HS-27A (cell line): Measurements from ENCODE around the gene ZNF783.
"Not testable (repeated sequence)": the region's sequence is repeated elsewhere in the genome, so short reads cannot be mapped to it uniquely, and the experiment has no call there.

ENCODE experiments used
- DNase-seq: peaks from one replicate; pipeline ENCODE4 v3.0.0-alpha.2; 2012; ENCODE audit warnings: low read depth, missing footprints

ZNF783 gene

GRCh38 chr7:149300620-149301285 is 38.8 kb downstream of the ZNF783 start:
- DNase-seq: no peak

GRCh38 chr7:149302222-149302621 is 40.2 kb downstream of the ZNF783 start:
- no peak for DNase-seq

DNA sequence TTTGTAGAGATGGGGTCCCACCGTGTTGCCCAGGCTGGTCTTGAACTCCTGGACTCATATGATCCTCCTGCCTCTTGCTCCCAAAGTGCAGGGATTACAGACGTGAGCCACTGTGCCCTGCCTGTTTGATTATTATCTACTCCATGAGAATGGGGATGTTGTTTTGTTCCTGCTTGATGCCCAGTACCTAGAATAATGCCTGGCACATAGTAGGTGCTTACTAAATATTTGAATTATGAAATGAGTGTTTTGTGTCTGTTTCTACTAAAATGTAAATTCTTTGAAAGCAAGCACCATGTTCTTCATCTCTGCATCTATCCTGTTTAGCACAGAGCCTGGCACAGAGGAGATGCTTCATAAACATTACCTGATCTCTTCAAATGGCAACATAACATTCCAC is 40.9 kb downstream of the ZNF783 start:
- no peak for DNase-seq

DNA sequence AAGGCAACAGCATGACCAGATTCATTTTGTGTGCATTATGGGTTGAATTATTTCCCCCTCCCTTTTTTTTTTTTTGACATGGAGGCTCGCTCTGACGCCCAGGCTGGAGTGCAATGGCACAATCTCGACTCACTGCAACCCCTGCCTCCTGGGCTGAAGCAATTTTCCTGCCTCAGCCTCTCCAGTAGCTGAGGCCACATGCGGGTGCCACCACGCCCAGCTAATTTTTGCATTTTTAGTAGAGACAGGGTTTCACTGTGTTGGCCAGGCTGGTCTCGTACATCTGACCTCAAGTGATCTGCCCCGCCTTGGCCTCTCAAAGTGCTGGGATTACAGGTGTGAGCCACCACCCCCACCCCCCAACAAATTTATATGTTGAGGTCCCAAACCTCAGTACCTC is 42.0 kb downstream of the ZNF783 start:
- DNase-seq: no peak

- DNase-seq: no peak
Observed at GRCh38 chr7:149306854-149307253, 44.9 kb downstream of the ZNF783 start.

DNA sequence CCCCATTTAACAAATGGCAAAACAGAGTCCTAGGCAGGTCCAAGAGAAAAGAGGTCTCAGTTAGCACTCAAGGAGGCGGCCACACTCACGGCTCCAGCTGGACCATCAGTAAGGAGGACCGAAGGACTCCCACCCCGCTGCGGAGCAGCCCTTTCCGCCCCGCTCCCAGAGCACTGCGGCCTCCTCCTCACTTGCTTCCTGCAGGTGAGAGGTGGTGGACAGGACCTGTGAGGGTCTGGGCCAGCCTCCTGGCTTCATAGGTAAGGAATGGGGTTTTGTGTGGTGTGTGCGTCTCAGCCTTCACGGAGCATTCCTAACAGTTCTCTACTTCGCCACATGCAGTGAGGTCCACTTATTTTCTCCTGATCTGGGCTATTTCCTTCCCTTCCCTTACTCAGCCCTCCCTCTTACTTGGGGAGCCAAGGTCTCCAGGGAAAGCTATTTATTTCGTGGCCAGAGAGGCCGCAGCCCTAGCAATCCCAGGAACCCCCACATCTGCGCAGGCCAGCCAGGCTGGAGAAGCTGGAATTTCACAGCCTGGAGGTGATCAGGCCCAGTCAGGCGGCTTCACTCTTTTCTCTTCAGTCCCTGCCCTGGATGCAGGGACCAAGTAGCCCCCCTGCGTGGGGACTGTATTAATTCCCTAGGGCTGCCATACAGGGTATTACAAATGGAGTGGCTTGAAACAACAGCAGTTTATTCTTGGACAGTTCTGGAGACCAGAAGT is 45.9 kb downstream of the ZNF783 start:
- DNase-seq: no peak

- peak; percentile 53 for DNase-seq
Observed at GRCh38 chr7:149310113-149310836, 48.3 kb downstream of the ZNF783 start.

DNA sequence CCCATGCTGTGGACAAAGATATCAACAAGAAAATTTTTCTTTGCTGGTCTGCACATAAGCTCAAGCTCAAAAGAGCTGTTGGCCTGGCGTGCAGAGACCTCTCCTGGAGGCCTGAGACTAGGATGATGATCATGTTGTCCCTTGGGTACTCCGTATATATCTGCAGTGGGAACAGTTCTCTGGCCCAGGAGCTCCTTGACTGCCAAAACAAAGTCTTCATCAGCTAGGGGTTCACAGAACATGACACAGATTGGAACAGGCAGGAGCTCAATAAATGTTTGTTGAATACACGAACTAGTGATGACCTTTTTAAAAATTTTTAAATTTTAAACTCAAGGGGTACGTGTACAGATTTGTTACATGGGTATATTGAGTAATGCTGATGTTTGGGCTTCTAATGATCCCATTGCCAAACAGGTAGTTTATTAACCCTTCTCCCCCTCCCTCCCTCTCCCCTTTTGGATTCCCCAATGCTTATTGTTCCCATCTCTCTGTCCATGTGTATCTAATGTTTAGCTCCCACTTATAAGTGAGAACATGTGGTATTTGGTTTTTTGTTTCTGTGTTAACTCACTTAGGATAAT is 49.1 kb downstream of the ZNF783 start:
- no peak for DNase-seq

- no peak for DNase-seq
Observed at GRCh38 chr7:149313981-149314380, 52.0 kb downstream of the ZNF783 start.

DNA sequence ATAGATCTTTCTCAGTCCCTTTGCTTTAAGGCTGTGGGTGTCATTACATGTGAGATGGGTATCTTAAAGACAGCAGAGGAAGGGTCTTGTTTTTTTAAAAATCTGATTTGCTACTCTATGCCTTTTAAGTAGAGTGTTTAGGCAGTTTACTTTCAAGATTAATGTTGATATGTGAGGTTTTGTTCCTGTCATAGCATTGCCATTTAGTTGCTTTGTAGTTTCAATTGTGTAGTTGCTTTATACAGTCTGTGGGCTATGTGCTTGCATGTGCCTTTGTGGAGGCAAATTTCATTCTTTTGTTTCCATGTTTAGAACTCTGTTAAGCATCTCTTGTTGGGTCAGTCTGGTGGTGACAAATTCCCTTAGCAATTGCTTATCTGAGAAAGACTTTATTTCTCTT is 54.6 kb downstream of the ZNF783 start:
- DNase-seq: no peak

DNA sequence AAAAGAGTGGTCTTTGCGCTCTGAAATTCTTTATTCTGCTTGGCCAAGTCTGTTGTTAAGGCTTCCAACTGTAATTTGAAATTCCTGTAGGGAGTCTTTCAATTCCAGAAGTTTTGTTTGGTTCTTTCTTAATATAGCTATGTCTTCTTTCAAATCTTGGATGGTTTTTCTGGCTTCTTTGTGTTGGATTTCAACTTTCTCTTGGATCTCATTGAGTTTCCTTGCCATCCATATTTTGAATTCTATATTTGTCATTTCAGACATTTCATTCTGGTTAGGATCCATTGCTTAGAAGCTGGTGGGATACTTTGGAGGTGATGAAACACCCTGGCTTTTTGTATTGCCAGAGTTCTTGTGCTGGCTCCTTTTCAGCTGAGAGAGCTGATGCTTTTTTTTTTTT is 55.5 kb downstream of the ZNF783 start:
- DNase-seq: no peak

DNA sequence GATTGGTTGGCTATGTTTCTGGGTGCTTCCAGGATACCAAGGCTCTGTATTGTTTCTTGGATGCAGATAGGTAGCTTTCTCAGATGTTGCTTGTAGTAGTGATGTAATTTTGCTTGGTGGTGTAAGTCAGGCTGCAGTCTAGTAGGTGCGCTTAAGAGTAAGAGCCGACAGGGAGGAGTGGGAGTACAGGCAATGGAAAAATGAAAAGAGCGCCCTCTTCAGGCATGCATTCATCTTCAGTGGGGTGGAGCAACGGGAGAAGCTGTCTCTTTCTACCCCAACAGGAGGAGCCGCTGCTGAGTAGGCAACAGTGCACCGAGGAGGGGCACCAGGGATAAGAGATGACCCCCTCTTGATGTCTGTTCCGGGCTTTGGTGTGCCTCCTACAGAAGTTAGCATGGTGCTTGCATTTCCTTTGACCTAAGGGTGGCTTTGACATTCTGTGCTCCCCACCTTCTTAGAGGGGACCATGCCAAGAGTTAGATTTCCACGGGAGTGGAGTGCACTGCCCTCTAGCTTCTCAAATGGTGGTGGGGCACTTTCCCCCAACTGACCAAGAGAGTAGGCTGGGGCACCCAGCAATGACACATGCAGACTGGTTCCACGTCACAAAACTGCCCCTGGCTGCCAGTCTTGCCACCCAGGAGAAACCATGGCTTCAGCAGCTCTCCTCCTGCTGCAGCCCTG is 56.1 kb downstream of the ZNF783 start:
- DNase-seq: no peak

GRCh38 chr7:149319376-149319775 is 57.4 kb downstream of the ZNF783 start:
- DNase-seq: no peak

DNA sequence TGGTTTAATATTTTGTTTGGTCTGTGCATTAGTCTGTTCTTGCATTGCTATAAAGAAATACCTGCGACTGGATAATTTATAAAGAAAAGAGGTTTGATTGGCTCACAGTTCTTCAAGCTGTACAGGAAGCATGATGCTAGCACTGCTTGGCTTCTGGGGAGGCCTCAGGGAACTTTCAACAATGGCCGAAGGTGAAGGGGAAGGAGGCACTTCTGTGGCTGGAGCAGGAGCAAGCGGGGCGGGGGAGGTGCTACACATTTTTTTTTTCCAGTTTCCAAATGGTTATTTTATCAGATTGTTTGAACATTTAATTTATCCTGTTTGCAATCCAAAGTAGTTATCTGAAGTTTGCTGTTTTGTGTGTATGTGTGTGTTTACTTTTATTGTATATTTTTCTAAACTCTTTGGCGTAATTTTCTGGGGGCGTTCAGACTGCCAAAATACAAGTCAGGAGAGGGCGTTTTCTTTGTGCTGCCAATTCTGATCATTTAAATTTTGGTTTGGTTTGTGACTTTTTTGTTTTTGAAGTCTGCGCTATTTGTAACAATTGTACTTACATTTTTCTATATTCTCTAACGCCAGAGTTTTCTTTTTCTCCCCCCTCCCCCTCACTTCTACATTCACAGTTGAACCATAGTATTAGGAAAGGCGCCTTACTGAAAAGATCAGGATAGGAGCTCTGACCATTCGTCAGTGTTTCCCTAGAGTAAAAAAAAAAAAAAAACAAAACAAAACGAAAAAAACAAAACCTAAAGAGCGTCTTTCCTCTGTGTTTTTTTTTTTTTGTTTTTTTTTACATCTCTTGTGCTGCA is 58.5 kb downstream of the ZNF783 start:
- DNase-seq: no peak

DNA sequence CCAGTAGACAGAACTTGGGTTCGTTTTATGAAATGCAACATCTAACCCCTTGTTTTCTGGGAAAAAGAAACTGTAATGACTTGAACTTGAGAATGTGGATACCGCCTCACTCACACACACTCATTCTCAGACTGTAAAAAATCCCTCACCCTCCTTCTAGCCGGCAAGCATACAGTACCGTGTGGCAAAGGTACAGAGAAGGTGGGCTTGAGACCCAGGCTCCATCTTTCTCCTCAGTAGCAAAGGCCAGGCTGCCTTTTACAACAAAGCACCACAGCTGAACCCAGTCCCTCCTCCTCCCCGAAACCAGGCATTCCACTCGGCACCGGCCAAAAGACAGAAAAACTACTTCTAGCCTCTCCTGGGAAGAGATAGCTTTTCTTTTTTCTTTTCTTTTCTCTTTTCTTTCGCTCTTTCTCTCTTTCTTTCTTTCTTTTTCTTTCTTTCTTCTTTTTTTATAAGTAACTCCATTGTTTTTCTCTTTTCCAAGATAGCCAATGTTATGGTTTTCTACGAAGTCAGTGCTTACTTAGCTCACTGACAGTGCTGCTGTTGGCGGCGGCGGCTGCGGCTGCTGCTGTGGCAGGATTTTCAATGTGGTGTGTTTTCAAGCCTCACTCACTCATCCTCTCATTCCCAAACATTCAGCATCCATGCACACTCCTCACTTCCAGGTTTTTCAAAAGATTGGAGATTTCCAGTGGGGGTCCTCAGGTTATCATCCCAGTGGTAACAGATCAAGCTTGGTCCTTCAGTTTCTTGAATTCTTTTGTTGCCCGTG is 59.3 kb downstream of the ZNF783 start:
- DNase-seq: not testable (repeated sequence)

- peak; percentile 29 for DNase-seq
Observed at GRCh38 chr7:149321978-149322541, 60.1 kb downstream of the ZNF783 start.

DNA sequence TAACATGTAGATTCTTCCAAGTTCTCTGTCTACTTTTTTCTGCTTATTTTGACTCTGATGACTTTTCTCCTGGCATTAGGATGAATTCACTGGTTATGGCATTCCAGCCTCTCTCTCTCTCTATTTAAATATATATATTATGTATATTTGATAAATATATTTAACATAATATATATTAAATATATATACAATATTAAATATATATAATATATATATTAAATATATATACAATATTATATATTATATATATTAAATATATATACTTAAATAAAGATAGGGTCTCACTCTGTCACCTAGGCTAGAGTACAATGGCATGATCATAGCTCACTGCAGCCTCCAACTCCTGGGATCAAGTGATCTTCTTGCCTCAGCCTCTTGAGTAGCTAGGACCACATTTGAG is 60.7 kb downstream of the ZNF783 start:
- no peak for DNase-seq

DNA sequence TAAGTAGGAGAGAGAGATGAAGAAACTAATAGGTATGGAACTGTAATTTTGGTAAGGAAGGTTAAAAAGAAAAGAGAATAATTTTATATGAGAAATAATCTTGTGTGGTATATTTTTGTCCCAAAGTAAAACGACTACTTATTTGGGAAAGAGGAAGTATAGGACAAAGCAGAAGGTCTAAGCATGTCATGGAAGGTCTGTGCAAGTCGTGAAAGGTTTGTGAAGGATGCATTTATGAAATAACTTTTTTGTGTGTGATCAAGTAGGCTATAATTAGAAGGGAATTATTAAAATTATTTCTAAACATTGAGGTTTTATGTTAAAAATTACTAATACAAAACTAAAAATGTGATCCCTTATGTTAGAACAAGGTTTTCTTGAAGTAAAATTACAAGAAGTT is 63.3 kb downstream of the ZNF783 start:
- no peak for DNase-seq

GRCh38 chr7:149329265-149329664 is 67.3 kb downstream of the ZNF783 start:
- DNase-seq: no peak

DNA sequence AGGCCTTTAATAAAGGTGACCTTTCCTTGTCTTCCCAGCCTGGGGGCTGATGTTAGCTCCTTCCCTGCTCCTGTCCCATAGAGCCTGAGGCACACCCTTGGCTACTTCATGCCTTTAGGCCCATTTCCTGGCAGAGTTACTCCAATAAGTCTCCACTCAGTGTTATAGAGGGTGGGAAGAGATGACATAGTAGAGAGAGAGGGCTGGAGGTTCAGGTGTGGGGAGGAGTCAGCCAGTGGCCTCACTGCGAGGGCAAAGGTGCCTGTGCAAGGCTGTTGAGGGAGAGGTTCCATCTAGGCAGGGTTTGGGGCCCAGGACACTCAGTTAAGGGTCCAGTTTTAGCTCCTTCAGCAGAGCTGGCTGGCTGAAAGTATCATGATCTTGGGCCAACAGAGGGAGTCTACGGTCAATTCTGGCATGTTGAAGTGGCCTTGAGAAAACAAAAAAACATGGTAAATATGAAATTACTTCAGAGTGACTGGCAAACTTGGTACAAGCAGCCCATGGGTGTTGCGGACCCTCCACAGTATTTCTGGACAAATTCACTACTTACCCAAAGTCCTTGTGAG is 67.9 kb downstream of the ZNF783 start:
- no peak for DNase-seq
